ENCODE measurements around the gene HSP90AB1.

DNA sequence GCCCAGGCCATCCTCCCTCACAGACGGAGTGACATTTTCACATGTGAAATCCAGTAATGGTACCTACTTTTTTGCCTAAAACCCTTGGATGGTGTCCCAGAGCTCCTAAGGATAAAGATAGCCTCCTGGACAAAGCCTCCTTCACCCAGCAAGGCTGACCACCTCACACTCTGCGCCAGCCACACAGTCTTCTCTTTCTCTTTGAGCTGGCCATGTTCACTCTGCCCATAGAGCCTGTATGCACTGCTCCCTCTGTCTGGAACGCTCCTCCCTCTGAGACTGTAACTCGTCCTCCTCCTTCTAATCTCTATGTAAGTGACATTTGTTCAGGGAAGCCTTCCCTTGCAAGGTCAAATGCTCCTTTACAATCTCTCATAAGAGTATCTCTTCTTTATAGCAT is 38.0 kb downstream of the HSP90AB1 start:
- TF ChIP-seq, protein P1, sequence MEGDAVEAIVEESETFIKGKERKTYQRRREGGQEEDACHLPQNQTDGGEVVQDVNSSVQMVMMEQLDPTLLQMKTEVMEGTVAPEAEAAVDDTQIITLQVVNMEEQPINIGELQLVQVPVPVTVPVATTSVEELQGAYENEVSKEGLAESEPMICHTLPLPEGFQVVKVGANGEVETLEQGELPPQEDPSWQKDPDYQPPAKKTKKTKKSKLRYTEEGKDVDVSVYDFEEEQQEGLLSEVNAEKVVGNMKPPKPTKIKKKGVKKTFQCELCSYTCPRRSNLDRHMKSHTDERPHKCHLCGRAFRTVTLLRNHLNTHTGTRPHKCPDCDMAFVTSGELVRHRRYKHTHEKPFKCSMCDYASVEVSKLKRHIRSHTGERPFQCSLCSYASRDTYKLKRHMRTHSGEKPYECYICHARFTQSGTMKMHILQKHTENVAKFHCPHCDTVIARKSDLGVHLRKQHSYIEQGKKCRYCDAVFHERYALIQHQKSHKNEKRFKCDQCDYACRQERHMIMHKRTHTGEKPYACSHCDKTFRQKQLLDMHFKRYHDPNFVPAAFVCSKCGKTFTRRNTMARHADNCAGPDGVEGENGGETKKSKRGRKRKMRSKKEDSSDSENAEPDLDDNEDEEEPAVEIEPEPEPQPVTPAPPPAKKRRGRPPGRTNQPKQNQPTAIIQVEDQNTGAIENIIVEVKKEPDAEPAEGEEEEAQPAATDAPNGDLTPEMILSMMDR (IDR thresholded peaks at IDR 0.05; ENCODE audit: insufficient read depth, low read depth, low read length), result no peak
- no peak for TF ChIP-seq EZH2 (IDR thresholded peaks at IDR 0.05; ENCODE audit: insufficient read depth, low read length)

Data from astrocyte (in vitro differentiated cells and primary cell).